ENCODE data around the gene TOR2A. TPM values are rescaled to one million over a fixed set of nuclear protein-coding genes. Genes with fewer than 3 reads are reported as not detected.
A peak's percentile ranks its signal among the peaks of the same experiment; 100 is the strongest.

TOR2A gene
- total and polyA plus RNA-seq, 9 donors: 3.7 to 10.0 (median 9.2) TPM

GRCh38 chr9:127712371-127712770 lies 22.7 kb downstream of the TOR2A start:
- Histone ChIP-seq H3K9me3 (replicated peaks; ENCODE audit: control insufficient read depth, low read depth, low read length) (no peaks in the 10 kb centered on the region), H3K4me1 (ENCODE audit: control insufficient read depth, insufficient read depth, low read length) (peaks cover 36% of the 10 kb centered on the region), H3K36me3 (ENCODE audit: control insufficient read depth, insufficient read depth, low read length) (peaks cover 7% of the 10 kb centered on the region), H3K4me3 (ENCODE audit: low read length) (no peak overlapping the region), H3K27ac (ENCODE audit: low read length) (no peak overlapping the region), H3K27me3 (ENCODE audit: control insufficient read depth, insufficient read depth, low read length) (no peaks in the 10 kb centered on the region)
- WGBS (ENCODE audit: insufficient coverage): 78% methylated on average over 9 of the region's 11 CpGs
- no peak for DNase-seq

GRCh38 chr9:127711831-127712274 lies 23.2 kb downstream of the TOR2A start:
- Histone ChIP-seq H3K9me3 (replicated peaks; ENCODE audit: control insufficient read depth, low read depth, low read length) (no peaks in the 10 kb centered on the region), H3K4me1 (ENCODE audit: control insufficient read depth, insufficient read depth, low read length) (peaks cover 38% of the 10 kb centered on the region), H3K4me3 (ENCODE audit: low read length) (no peak overlapping the region), H3K27me3 (ENCODE audit: control insufficient read depth, insufficient read depth, low read length) (no peaks in the 10 kb centered on the region), H3K36me3 (ENCODE audit: control insufficient read depth, insufficient read depth, low read length) (peaks cover 7% of the 10 kb centered on the region), H3K27ac (ENCODE audit: low read length) (no peak overlapping the region)
- peak; percentile 64 for DNase-seq
- 36% methylated on average over 7 of the region's 11 CpGs for WGBS (ENCODE audit: insufficient coverage)

- DNase-seq: no peak
- Histone ChIP-seq H3K4me1 (ENCODE audit: control insufficient read depth, insufficient read depth, low read length) (peaks cover 40% of the 10 kb centered on the region), H3K27me3 (ENCODE audit: control insufficient read depth, insufficient read depth, low read length) (no peaks in the 10 kb centered on the region), H3K27ac (ENCODE audit: low read length) (no peak overlapping the region), H3K4me3 (ENCODE audit: low read length) (no peak overlapping the region), H3K9me3 (replicated peaks; ENCODE audit: control insufficient read depth, low read depth, low read length) (no peaks in the 10 kb centered on the region), H3K36me3 (ENCODE audit: control insufficient read depth, insufficient read depth, low read length) (peaks cover 7% of the 10 kb centered on the region)
- 52% methylated on average over 8 of the region's 9 CpGs for WGBS (ENCODE audit: insufficient coverage)
These were observed 23.8 kb downstream of the TOR2A start for GRCh38 chr9:127711226-127711701.

GRCh38 chr9:127710204-127710783 lies 24.8 kb downstream of the TOR2A start:
- WGBS (ENCODE audit: insufficient coverage): 84% methylated on average over 10 of the region's 10 CpGs
- Histone ChIP-seq H3K9me3 (replicated peaks; ENCODE audit: control insufficient read depth, low read depth, low read length) (no peaks in the 10 kb centered on the region), H3K4me3 (ENCODE audit: low read length) (no peak overlapping the region), H3K27me3 (ENCODE audit: control insufficient read depth, insufficient read depth, low read length) (no peaks in the 10 kb centered on the region), H3K27ac (ENCODE audit: low read length) (no peak overlapping the region), H3K4me1 (ENCODE audit: control insufficient read depth, insufficient read depth, low read length) (peaks cover 43% of the 10 kb centered on the region), H3K36me3 (ENCODE audit: control insufficient read depth, insufficient read depth, low read length) (peaks cover 7% of the 10 kb centered on the region)
- DNase-seq: no peak

GRCh38 chr9:127708952-127709587 lies 26.0 kb downstream of the TOR2A start:
- no peaks in the 10 kb centered on the region for H3K9me3 ChIP-seq (replicated peaks; ENCODE audit: control insufficient read depth, low read depth, low read length)
- H3K4me3 ChIP-seq (ENCODE audit: low read length): no peak overlapping the region
- 86% methylated on average over 8 of the region's 8 CpGs for WGBS (ENCODE audit: insufficient coverage)
- H3K36me3 ChIP-seq (ENCODE audit: control insufficient read depth, insufficient read depth, low read length): peaks cover 7% of the 10 kb centered on the region
- no peak for DNase-seq
- H3K27me3 ChIP-seq (ENCODE audit: control insufficient read depth, insufficient read depth, low read length): no peaks in the 10 kb centered on the region
- H3K4me1 ChIP-seq (ENCODE audit: control insufficient read depth, insufficient read depth, low read length): peaks cover 39% of the 10 kb centered on the region
- H3K27ac ChIP-seq (ENCODE audit: low read length): no peak overlapping the region

- Histone ChIP-seq H3K9me3 (replicated peaks; ENCODE audit: control insufficient read depth, low read depth, low read length) (no peaks in the 10 kb centered on the region), H3K27ac (ENCODE audit: low read length) (no peak overlapping the region), H3K4me3 (ENCODE audit: low read length) (no peak overlapping the region), H3K27me3 (ENCODE audit: control insufficient read depth, insufficient read depth, low read length) (no peaks in the 10 kb centered on the region), H3K36me3 (ENCODE audit: control insufficient read depth, insufficient read depth, low read length) (peaks cover 4% of the 10 kb centered on the region), H3K4me1 (ENCODE audit: control insufficient read depth, insufficient read depth, low read length) (peaks cover 38% of the 10 kb centered on the region)
- no peak for DNase-seq
- 55% methylated on average over 5 of the region's 5 CpGs for WGBS (ENCODE audit: insufficient coverage)
These were observed 27.3 kb downstream of the TOR2A start for GRCh38 chr9:127707766-127708165.

- Histone ChIP-seq H3K27me3 (ENCODE audit: control insufficient read depth, insufficient read depth, low read length) (no peaks in the 10 kb centered on the region), H3K4me3 (ENCODE audit: low read length) (no peak within 1 kb of the TSS), H3K27ac (ENCODE audit: low read length) (no peak within 1 kb of the TSS), H3K4me1 (ENCODE audit: control insufficient read depth, insufficient read depth, low read length) (peaks cover 31% of the 10 kb centered on the region), H3K36me3 (ENCODE audit: control insufficient read depth, insufficient read depth, low read length) (peaks cover 2% of the 10 kb centered on the region), H3K9me3 (replicated peaks; ENCODE audit: control insufficient read depth, low read depth, low read length) (no peaks in the 10 kb centered on the region)
- DNase-seq: no peak
- WGBS (ENCODE audit: insufficient coverage): 52% methylated on average over 10 of the region's 11 CpGs
These were observed 28.3 kb downstream of the TOR2A start, which contains the start of gene CFAP157 for GRCh38 chr9:127706836-127707241. TSS of gene CFAP157 (plus strand) at chr9:127706988. CDS start at chr9:127707032, 44 bp downstream.

GRCh38 chr9:127705577-127706379 lies 29.3 kb downstream of the TOR2A start:
- Histone ChIP-seq H3K9me3 (replicated peaks; ENCODE audit: control insufficient read depth, low read depth, low read length) (no peaks in the 10 kb centered on the region), H3K4me1 (ENCODE audit: control insufficient read depth, insufficient read depth, low read length) (peaks cover 21% of the 10 kb centered on the region), H3K4me3 (ENCODE audit: low read length) (no peak overlapping the region), H3K27ac (ENCODE audit: low read length) (no peak overlapping the region), H3K27me3 (ENCODE audit: control insufficient read depth, insufficient read depth, low read length) (no peaks in the 10 kb centered on the region), H3K36me3 (ENCODE audit: control insufficient read depth, insufficient read depth, low read length) (no peaks in the 10 kb centered on the region)
- 68% methylated on average over 11 of the region's 12 CpGs for WGBS (ENCODE audit: insufficient coverage)
- no peak for DNase-seq

- H3K36me3 ChIP-seq (ENCODE audit: control insufficient read depth, insufficient read depth, low read length): no peaks in the 10 kb centered on the region
These were observed 31.7 kb downstream of the TOR2A start for GRCh38 chr9:127703289-127703946.

More at GRCh38 chr9:127703289-127703946, 31.7 kb downstream of the TOR2A start:
- H3K27me3 ChIP-seq (ENCODE audit: control insufficient read depth, insufficient read depth, low read length): no peaks in the 10 kb centered on the region
- H3K9me3 ChIP-seq (replicated peaks; ENCODE audit: control insufficient read depth, low read depth, low read length): no peaks in the 10 kb centered on the region
- H3K4me3 ChIP-seq (ENCODE audit: low read length): no peak overlapping the region
- 82% methylated on average over 4 of the region's 9 CpGs for WGBS (ENCODE audit: insufficient coverage)
- H3K27ac ChIP-seq (ENCODE audit: low read length): no peak overlapping the region
- DNase-seq: no peak
- peaks cover 36% of the 10 kb centered on the region for H3K4me1 ChIP-seq (ENCODE audit: control insufficient read depth, insufficient read depth, low read length)

Data from muscle of leg (tissue), 11 donors.